Pancreas (tissue), 10 donors: ENCODE data around the gene TFRC. TPM values are rescaled to one million over a fixed set of nuclear protein-coding genes. Genes with fewer than 3 reads are reported as not detected.

ENCODE experiments used
- ATAC-seq, 4 donors: fragments of 200-7000 bp; cut with Tn5 transposase; one replicate each; pipeline versions ENCODE4 v1.8.0 to v1.9.1; 2020; ENCODE audit warnings: mild to moderate bottlenecking in 4 of 4, moderate library complexity in 4 of 4
- DNase-seq, 6 donors: peaks; one replicate each; pipeline ENCODE4 v3.0.0-alpha.2; 2020
- FAIRE-seq: peaks from 2 replicates; lab custom pipeline; 2012; peaks lifted over from hg19 to GRCh38; lab: Jason Lieb, UNC
- H3K27ac ChIP-seq, 4 donors: fragments of 200-600 bp; sonication (generic); 1 replicate in 3 of 4; 2 replicates in 1 of 4; pipeline versions ENCODE4 v1.5.0 to v1.8.0; 2020
- H3K27me3 ChIP-seq, 4 donors: fragments of 200-600 bp; one replicate each; pipeline ENCODE4 v1.8.0; 2021
- H3K36me3 ChIP-seq, 3 donors: fragments of 200-600 bp; sonication (generic) in 1 of 3; one replicate each; pipeline versions ENCODE4 v1.5.0 to v1.8.0; 2020 to 2021
- H3K4me1 ChIP-seq, 3 donors: fragments of 200-600 bp; one replicate each; pipeline ENCODE4 v1.8.0; 2021
- H3K4me3 ChIP-seq, 4 donors: fragments of 200-600 bp; sonication (generic) in 2 of 4; one replicate each; pipeline versions ENCODE4 v1.5.0 to v1.8.0; 2020 to 2021
- H3K9me3 ChIP-seq, 4 donors: fragments of 200-600 bp; one replicate each; pipeline ENCODE4 v1.8.0; 2021
- CTCF ChIP-seq, 4 donors: fragments of 200-600 bp; sonication (generic) in 3 of 4; IDR thresholded peaks; one replicate each; pipeline versions ENCODE4 v1.5.0 to v1.8.0; 2021; ENCODE audit warnings: antibody characterized with exemption in 4 of 4
- WGBS, 2 donors: extraction: QIAGEN DNeasy Blood & Tissue Kit; methylation state at CpG; one replicate each; pipeline ENCODE4 v1.1.7; 2013; 5-methylcytosine and 5-hydroxymethylcytosine counted together
- intact Hi-C, 3 donors: fragments of 100-400 bp; cut with DNase I; formaldehyde crosslinking; loops; one replicate each; pipeline versions ENCODE4 v1.11.1 to v1.14.2; 2022
- polyA plus RNA-seq, 2 donors: library from polyadenylated mRNA; stranded (reverse); fragments of 200-250 nt; gene quantifications; one replicate each; pipeline ENCODE4 v1.2.3, GENCODE V29; 2013
- total RNA-seq, 6 donors: library from RNA; stranded (reverse); fragmentation: NEBNext Ultra II Directional in 4 of 6; extraction: Animal tissue kit (Norgen Biotek cat#: 25700) in 4 of 6; gene quantifications; one replicate each; pipeline versions ENCODE4 v1.2.1 to v1.2.4, GENCODE V29; 2021 to 2023
- donor health status: healthy with polysubstance abuse.
- donor health status: DM: no; HTN: no; CAD: no; lungs with moderate emphysema.
- donor health status: DM: no; HTN: no; CAD: no.
- donor health status: control.
- donor health status: control.
- donor health status: Bipolar disorder and iron deficiency.
- donor health status: DM: yes; HTN: yes; CAD: no.
- donor health status: DM: no; HTN: no; CAD: no.
- donor health status: DM: no; HTN: no; CAD: no.
- donor health status: DM: yes; HTN: yes; CAD: no.

Gene TFRC
- total and polyA plus RNA-seq, 8 donors: 7.8 to 45.6 (median 27.7) TPM

- TF ChIP-seq CTCF (IDR thresholded peaks at IDR 0.05): no peak
- FAIRE-seq (no peak), DNase-seq (no peak), ATAC-seq (no peak)
- no peak overlapping the region for H3K27ac ChIP-seq
- H3K36me3 ChIP-seq: no peaks in the 10 kb centered on the region
- H3K4me3 ChIP-seq: no peak overlapping the region
- 63 to 72% methylated on average over 2 of the region's 2 CpGs for WGBS, 2 donors
- no peaks in the 10 kb centered on the region for H3K4me1 ChIP-seq
- no peaks in the 10 kb centered on the region for H3K9me3 ChIP-seq
- intact Hi-C loops: no loop called here
- H3K27me3 ChIP-seq: no peaks in the 10 kb centered on the region
Observed at GRCh38 chr3:196016485-196016884, 65.4 kb downstream of the TFRC start.

DNA sequence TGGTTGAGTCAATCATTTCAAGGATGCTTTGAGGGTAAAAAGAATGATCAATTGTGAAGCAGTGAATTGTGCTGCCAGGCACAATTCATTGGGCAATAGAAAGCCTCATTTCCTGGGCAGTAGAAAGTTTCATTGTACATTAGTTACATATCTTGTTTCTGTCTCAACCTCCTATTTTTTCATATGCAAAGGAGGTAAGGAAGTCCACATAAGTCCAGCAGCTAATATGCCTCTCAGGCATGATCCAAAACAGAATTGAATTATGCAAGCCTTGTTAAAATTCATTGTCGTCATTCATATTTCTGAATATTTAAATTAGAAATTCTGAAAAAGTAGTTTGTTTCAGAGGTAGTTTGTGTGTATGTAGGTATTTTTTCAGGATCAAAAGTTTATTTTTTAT, 65.8 kb downstream of the TFRC start:
- Histone ChIP-seq H3K36me3 (no peaks in the 10 kb centered on the region), H3K4me1 (no peaks in the 10 kb centered on the region), H3K4me3 (no peak overlapping the region), H3K27me3 (no peaks in the 10 kb centered on the region), H3K9me3 (no peaks in the 10 kb centered on the region), H3K27ac (no peak overlapping the region)
- intact Hi-C loops: no loop called here
- DNase-seq (no peak), FAIRE-seq (no peak), ATAC-seq (no peak)
- 94 to 96% methylated on average over 1 of the region's 1 CpG for WGBS, 2 donors
- TF ChIP-seq CTCF (IDR thresholded peaks at IDR 0.05): no peak

DNA sequence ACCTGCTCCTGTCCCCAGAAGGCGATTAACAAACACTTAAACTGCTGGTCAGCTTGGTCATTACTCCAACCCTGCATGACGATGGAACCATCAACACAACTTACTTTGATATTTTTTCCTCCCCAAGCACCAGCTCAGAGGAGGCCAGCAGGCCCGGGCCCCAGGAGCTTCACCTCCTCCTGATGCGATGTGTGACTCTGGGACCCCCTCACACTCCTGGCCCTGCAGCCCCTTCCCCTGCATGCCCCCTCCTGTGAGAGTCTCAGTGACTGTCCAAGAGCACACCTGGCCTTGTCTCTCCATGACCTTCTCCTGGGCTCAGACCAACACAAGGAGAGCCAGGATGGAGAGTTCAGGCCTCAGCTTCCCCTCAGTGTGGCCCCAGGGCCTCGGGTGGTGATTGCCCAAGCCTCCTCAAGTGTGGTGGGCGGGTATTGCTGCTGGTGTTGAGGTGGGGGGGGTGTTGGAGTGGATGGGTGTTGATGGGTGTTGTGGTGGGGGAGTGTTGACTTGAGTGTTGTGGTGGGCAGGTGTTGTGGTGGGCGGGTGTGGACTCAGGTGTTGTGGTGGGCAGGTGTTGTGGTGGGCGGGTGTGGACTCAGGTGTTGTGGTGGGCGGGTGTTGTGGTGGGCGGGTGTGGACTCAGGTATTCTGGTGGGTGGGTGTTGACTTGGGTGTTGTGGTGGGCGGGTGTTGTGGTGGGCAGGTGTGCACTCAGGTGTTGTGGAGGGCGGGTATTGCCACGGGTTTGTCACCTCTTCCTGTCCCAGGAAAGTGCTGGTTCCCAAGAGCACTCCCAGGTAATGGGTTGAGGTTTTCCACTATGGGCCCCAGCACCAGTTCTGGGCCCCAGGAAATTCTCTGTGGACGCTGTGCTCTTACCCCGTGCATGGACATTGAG, 68.1 kb downstream of the TFRC start:
- ATAC-seq: no peak
- Histone ChIP-seq H3K4me3 (no peak overlapping the region), H3K36me3 (no peaks in the 10 kb centered on the region), H3K27me3 (no peaks in the 10 kb centered on the region), H3K9me3 (no peaks in the 10 kb centered on the region), H3K27ac (no peak overlapping the region), H3K4me1 (no peaks in the 10 kb centered on the region)
- intact Hi-C loops: no loop called here
- no peak for FAIRE-seq
- 86 to 89% methylated on average over 15 of the region's 15 CpGs for WGBS, 2 donors
- no peak for DNase-seq
- no peak for TF ChIP-seq CTCF (IDR thresholded peaks at IDR 0.05)

GRCh38 chr3:196012941-196013476, 68.9 kb downstream of the TFRC start:
- FAIRE-seq: no peak
- no peak for ATAC-seq

More at GRCh38 chr3:196012941-196013476, 68.9 kb downstream of the TFRC start:
- Histone ChIP-seq H3K27me3 (no peaks in the 10 kb centered on the region), H3K36me3 (no peaks in the 10 kb centered on the region), H3K27ac (no peak overlapping the region), H3K4me1 (no peaks in the 10 kb centered on the region), H3K4me3 (no peak overlapping the region), H3K9me3 (no peaks in the 10 kb centered on the region)
- WGBS, 2 donors: 83 to 84% methylated on average over 15 of the region's 15 CpGs
- intact Hi-C loops: no loop called here
- TF ChIP-seq CTCF (IDR thresholded peaks at IDR 0.05): no peak
- no peak for DNase-seq
